NOMO-1 treated with DMSO at 0.1 percent for 48 hours (cell line): ENCODE data around the gene TRABD.
A peak's percentile ranks its signal among the peaks of the same experiment; 100 is the strongest.
"Not testable (repeated sequence)": the region's sequence is repeated elsewhere in the genome, so short reads cannot be mapped to it uniquely, and the experiment has no call there.

Experiments used
- DNase-seq: peaks from one replicate; lab custom pipeline; 2025; ENCODE audit not compliant: unreplicated experiment; lab: John Stamatoyannopoulos, UW

The TRABD gene

DNA sequence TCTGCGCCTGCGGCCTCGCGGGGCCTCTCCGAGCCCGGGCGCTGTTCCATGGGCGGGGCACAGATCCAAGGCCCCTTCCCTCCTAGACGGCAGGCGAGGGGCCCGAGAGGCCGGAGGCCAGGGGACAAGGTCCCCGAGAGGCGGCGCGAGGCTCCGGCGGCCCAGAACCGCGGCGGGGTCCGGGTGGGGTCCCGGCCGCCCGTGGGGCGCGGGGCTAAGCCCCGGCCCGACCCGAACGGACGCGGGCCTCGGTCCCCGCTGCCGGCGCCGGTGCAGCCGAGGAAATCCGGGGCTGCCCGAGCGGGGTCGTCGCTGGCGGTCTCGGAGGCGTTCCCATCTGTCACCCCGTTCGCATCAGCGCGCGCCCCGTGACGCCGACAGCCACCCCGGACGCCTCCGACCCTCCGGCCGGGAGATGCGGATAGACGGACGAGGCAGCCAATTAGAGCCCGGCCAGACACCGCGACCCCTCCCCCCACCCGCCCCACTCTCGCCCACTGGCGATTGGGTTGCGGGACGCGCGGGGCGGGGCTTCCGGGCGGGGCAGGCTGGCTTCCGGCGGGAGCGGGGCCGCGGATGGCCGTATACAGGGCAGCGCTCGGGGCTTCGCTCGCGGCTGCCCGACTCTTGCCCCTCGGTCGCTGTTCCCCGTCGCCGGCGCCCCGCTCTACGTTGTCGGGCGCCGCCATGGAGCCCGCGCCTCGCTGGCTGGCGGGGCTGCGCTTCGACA, 14.9 kb downstream of the TRABD start, which contains the start of gene SELENOO:
SELENOO (plus strand) TSS at position 551 of the 730 bp plus-strand sequence; CDS start at position 577, 26 bp downstream.
- peak; percentile 75 for DNase-seq

DNA sequence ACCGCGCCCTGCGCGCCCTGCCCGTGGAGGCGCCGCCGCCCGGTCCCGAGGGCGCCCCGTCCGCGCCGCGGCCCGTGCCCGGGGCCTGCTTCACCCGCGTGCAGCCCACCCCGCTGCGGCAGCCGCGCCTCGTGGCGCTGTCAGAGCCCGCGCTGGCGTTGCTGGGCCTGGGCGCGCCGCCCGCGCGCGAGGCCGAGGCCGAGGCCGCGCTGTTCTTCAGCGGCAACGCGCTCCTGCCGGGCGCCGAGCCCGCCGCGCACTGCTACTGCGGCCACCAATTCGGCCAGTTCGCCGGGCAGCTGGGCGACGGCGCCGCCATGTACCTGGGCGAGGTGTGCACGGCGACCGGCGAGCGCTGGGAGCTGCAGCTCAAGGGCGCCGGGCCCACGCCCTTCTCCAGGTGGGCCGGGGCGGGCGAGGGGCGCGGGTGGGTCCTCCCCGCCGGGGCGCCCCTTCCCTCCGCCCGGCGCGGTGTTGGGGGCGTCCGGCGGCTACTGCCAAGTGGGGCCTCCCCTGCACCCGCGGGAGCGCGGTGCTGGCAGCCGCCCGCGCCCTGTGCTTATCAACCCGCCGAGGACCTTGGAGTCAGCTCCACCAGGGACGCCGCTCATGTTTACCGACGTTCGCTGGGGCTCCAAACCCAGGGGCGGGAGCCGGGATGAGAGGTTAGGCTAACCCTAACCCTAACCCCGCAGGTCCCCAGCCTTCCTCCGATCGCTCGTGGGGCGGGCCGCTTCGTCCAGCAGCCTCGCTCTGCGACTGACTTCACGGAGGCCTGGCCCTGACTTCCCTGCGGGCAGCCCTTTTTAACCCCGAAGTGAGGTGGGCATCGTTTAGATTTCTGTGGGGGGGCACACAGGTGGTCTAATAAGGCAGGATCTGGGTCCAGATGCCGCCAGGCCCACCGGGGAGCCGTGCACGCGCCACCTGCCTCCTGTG, 15.7 kb downstream of the TRABD start:
- no peak for DNase-seq

DNA sequence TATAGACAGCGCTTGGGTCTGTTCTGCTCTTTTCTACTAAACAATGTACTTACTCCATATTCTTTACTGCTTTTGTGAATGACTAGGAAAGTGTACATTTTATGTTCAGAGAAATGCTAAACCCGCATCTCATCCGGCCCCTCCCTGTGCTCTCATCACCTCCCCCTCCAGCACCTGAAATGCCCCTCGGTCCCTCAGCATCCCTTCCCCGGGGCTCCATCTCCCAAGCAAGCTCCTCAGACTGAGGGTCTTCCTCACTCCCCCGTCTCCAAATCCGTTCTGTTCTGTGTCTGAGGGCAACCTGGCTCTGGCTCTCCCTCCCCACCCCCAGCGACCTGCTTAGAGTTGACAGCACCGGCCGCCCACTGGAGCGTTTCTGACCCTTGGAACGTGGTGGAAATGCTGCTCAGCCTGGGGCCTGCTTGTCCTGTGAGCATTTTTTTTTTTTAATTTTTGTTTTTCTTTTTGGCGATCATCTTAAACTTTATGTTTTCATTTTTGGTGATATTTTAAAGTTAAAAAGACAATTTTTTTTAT, 16.5 kb downstream of the TRABD start:
- no peak for DNase-seq

DNA sequence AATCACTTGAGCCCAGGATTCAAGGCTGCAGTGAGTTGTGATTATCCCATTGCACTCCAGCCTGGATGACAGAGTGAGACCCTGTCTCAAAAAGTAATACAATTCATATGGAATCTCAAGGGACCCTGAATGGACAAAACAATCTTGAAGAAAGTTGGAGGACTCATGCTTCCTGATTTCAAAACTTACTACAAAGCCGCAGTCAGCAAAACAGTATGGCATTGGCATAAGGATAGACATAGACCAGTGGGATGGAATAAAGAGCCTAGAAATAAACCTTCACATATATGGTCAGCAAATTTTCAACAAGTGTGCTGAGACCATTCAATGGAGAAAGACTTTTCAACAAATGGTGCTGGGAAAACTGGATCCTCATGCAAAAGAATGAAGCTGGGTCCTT, 17.6 kb downstream of the TRABD start:
- no peak for DNase-seq

DNA sequence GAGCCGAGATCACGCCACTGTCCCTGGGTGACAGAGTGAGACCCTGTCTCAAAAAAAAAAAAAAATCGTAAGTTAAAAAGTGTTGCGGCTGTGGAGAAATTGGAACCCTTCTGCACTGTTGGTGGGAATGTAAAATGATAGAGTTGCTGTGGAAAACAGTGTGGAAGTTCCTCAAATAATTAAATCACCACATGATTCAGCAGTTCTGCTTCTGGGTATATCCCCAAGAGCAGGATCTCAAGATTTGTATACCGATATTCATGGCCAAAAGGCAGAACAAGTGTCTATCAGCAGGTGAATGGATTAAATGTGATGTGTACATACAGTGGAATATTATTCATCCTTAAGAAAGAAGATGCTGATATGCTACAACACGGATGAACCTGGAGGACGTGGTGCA, 18.9 kb downstream of the TRABD start:
- DNase-seq, result peak; percentile 9

DNA sequence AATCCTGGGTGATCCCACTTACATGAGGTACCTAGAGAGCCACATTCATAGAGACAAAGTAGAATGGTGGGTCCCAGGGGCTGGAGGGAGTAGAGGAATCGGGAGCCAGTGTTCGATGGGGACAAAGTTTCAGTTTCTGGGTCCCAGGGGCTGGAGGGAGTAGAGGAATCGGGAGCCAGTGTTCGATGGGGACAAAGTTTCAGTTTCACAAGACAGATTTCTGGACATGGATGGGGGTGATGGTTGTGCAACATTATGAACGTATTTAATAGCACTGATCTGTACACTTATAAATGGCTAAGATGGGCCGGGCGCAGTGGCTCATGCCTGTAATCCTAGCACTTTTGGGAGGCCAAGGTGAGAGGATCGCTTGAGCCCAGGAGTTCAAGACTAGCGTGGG, 19.3 kb downstream of the TRABD start:
- DNase-seq, result not testable (repeated sequence)

DNA sequence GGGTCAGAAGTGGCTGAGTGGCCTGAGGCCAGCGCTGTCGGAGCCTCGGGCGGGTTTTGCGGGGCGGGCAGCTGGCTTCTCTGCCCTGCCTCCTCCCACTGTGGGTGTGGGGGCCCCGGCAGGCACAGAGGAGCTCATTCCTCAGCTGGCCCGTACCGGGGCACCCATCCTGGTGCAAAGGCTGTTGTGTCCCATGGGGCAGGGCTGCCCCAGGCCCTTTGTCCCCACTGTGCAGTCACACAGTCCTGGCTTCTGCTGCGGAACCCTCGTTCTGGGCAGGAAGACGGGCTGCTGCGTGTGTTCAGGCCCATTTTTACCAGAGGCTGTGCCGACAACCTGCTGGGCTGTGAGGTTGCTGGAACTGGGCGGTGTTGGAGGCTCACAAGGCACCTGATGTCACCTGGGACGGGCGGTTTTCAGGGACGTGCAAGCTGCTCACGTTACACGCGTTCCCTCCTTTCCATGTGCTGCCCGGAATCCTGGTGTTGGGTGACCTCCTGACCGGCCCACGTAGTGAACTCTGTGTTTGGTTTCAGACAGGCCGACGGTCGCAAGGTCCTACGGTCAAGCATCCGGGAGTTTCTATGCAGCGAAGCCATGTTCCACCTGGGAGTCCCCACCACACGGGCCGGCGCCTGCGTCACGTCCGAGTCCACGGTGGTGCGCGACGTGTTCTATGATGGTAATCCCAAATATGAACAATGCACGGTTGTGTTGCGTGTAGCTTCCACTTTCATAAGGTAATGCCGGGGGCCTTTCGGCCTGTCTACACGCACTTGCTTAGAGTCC, 20.3 kb downstream of the TRABD start:
- no peak for DNase-seq

DNA sequence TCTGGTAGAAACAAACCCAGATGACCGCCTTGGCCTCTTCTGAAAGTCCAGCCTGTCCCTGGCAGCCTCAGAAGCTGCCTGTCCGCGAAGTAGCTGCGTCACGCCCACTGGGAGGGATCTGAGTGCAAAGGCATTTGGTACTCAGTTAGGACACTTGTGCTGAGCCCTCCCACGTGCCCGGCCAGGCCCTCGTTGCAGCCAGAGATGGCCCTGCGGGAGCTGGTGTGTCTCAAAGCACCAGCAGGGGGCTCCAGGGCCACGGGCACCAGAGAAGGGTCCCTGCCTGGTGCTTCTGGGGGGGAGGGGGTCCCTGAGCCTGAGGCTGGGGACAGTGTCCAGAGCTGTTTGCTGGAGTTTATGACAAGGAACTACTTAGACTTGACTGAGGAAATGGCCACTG, 20.9 kb downstream of the TRABD start:
- DNase-seq, result no peak

DNA sequence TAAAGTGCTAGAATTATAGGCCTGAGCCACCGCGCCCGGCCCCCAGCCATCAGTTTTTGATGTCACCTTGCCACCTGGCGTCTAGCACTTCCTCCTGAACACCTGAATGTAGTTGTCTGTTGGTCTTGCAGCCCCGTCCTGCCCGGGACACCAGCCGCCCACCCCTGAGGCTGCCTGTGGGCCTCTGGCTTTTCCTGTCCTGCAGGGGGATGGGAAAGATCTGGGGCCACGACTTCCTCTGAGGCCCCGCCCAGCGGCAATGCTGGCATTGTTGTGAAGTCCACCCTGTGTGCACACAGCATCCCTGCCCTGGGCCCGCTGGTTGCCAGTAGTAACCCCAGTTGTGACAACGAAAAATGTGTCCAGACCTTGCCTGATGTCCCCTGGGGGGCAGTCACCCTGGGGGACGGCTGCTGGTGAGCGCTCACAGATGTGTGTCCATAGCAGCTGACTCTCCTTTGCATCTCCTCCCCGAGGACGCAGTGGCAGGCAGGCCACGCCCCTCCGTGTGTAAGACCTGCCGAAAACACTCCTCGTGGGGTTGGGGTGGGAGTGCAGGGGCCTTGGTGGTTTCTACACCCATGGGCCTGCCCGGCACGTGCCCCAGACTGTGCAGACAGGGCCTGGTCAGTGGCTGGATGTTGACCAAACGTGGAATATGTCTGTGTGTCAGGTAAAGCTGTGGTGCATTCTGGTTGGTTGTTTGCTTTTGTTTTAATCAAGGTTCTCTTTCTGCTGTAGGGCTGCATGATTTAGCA, 21.8 kb downstream of the TRABD start:
- DNase-seq, result no peak

DNA sequence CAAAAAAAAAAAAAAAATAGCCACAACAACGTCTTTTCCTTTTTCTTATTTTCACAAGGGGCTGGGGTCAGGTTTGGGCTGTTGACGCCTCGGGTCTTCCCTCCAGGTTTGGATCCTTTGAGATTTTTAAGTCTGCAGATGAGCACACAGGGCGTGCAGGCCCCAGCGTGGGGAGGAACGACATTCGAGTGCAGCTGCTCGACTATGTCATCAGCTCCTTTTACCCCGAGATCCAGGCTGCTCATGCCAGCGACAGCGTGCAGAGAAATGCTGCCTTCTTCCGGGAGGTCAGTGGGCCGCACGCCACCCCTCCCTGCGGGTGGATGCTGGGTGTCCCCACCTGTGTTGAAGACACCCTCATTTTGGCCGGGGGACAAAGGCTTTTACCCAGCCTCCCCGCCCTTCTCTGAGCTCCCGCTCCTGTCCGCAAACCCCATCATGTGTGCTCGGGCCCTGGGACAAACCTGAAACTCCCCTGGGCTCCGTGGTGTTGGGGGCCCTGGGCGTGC, 22.8 kb downstream of the TRABD start:
- no peak for DNase-seq

DNA sequence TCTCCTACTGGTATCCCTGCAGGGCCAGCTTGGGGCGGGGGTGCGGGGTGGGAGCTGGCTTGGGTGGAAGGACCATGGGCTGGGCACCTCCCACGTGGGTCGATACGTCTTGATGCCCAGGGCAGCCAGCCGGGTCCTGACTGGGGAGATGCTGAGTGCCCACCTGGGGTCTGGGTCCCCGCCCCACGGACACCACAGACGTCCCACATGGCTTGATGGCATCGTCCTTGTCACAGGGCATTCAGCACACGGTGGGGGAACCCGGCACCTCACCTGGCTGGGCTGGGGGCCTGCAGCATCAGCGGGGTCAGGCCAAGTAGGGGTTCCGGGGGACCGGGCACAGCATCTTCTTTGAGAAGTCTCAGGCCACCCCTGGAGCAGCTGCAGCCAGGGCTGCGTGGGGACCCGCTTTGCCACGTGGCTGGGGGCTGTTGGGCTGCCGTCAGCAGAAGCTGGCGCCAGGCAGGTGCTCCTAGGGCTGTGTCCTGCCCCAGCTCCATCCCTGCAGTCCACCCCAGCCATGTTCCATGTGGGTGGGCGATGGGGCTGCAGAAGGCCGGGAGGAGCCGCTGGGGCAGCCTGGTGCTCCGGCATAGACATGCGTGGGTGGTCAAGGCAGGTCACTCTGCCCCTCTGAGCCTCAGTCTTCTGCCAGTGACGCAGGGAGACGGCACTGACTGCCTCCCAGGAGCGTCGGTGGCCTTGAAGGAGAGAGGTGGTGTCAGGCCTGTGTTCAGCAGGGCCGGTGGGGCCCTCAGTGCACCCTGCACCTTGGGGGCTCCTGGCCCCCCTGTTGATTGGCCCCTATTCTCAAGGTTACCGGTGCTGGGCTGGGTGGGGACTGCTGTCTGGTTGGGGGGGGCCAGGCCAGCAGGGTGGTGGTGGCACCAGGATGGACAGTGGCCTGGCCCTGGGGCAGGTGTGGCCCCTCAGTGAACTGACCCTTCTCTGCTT, 23.5 kb downstream of the TRABD start:
- no peak for DNase-seq

DNA sequence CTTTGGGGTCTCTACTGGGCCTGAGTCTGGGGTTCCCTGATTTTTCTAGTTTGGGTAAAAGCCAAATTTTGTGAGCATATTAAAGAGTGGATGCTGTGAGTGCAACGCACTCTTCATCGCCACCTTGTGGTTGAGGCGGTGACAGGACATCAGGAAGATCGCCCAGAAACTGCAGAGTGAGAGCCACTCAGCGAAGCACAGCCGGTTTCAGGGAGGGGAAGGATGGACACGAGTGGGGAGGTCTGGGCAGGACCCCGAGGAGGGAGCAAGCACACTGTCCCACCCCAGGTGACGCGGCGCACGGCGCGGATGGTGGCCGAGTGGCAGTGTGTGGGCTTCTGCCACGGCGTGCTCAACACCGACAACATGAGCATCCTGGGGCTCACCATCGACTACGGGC, 24.2 kb downstream of the TRABD start:
- peak; percentile 47 for DNase-seq

DNA sequence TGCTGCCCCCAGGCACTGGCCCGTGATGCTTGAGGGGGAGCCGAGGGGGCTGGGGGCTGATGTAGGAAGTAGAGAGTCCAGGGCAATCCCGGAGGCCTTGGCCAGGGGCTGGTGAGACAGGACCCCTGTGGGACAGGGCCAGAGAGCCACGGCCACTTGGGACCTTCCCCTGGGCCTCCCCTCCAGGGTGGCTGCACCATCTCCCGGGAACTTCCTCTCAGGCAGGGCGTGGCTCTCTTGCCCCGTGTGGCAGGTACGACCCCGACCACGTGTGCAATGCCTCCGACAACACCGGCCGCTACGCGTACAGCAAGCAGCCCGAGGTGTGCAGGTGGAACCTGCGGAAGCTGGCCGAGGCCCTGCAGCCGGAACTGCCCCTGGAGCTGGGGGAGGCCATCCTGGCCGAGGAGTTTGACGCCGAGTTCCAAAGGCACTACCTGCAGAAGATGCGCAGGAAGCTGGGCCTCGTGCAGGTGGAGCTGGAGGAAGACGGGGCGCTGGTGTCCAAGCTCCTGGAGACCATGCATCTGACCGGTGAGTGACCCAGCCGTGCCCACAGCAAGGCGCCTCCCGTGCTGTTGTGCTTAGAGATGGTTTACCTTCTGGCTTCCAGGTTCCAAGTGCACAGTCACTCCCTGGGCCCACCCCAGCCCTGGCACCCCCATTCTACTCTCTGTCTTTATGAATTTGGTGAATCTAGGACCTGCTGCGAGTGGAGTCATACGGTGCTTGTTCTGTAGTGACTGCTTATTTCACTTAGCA, 24.8 kb downstream of the TRABD start:
- DNase-seq, result no peak

DNA sequence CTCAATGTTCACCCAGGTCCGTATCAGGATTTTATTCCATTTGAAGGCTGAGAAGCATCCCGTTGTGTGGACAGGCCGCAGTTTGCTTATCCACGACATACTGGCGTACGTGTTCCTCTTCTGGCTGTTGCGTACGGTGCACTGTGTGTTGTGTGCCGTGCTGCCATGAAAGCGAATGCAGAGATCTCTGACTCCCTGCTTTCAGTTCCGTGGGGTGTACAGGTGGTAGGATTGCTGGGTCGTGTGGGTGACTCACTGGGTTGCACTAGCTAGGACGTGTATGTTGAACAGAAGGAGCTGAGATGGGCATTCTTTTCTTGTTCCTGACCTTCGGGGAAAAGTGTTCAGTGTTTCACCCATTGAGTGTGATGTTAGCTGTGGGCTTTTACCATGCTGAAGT, 25.4 kb downstream of the TRABD start:
- DNase-seq, result no peak

DNA sequence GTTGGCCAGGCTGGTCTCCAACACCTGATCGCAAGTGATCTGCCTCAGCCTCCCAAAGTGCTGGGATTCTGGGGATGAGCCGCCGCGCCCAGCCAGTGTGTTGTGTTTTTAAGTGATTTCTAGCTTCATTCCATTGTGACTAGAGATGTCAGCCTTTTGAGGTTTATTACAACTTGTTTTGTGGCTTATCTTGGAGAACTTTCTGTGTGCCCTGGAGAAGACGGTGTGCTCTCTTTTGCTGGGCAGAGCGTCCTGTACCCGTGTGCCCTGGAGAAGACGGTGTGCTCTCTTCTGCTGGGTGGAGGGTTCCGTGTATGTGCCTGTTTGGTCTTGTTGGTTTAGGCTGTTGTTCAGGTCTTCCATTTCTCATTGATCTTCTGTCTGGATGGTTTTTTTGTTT, 27.6 kb downstream of the TRABD start:
- DNase-seq, result no peak

DNA sequence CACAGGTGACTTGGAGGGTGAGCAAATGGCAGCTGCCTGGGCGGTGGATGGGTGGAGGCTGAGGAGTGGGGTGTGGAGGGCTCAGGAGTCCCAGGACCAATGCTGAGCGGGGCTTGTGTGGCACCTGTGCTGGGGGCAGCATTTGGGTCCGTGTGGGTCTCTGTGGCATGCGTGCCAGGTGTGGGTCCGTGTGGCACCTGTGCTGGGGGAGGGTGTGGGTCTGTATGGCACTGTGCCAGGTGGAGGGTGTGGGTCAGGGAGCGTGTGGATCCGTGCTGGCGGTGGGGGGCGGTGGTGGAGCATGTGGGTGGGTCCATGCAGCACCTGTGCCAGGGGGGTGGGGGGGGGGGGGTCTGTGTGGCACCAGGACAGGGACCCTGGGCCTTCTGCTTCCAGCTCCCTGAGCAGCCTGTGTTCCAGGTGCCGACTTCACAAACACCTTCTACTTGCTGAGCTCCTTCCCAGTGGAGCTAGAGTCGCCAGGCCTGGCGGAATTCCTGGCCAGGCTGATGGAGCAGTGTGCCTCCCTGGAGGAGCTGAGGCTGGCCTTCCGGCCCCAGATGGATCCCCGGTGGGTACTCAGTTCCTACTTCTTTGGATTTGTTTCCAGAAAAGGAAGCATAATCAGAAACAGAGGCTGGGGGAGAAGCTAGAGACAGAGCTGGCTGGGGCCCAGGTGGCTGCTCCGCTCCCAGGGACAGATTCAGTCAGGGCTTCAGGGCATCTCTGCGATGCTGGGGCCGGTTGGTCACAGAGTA, 29.8 kb downstream of the TRABD start:
- DNase-seq, result no peak

DNA sequence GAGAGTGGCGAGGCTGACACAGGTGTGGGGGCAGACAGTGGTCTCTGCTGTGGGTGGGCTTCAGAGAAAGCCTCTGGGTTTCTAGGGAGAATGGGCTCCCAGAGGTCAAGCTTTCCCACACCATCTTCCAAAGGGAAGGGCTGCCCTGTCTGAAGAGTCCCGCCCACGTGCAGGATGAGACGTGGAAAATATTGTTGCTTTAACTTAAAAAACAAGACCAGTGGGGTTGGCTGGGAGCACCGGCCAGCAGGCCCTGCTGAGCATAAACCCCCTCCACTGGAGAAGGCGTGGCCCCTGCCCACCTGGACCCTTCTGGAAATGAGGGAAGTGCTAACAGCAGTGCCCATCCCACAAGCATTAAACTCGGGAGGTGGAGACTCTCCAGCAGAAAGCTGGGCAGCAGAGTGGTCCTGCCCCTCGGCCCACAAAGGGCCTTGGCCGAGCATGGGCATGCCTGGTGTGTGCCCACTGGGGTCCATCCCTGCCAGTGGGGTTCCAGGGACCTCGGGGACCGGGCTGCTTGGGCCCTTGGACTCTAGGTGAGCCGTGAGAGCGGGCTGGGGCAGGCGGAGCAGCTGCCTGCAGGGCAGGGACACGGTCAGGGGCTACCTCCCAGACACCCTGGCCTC, 30.5 kb downstream of the TRABD start:
- DNase-seq, result no peak
